Activated CD8-positive, alpha-beta memory T cell treated with anti-CD3 and anti-CD28 coated beads, Interleukin-2, amount 50 U/mL, for 24 hours (primary cell): ENCODE measurements around the gene NEDD8.
"Not testable (repeated sequence)": the region's sequence is repeated elsewhere in the genome, so short reads cannot be mapped to it uniquely, and the experiment has no call there.

ENCODE experiments used
- DNase-seq: peaks from one replicate; pipeline ENCODE4 v3.0.0-alpha.2; 2020; ENCODE audit errors: extremely low read depth

The NEDD8 gene

GRCh38 chr14:24247422-24247821 lies 15.3 kb upstream of the NEDD8 start:
- DNase-seq, result no peak

- no peak for DNase-seq
Measured at GRCh38 chr14:24246765-24247212, 14.6 kb upstream of the NEDD8 start.

- not testable (repeated sequence) for DNase-seq
Measured at GRCh38 chr14:24245350-24245749, 13.2 kb upstream of the NEDD8 start.

DNA sequence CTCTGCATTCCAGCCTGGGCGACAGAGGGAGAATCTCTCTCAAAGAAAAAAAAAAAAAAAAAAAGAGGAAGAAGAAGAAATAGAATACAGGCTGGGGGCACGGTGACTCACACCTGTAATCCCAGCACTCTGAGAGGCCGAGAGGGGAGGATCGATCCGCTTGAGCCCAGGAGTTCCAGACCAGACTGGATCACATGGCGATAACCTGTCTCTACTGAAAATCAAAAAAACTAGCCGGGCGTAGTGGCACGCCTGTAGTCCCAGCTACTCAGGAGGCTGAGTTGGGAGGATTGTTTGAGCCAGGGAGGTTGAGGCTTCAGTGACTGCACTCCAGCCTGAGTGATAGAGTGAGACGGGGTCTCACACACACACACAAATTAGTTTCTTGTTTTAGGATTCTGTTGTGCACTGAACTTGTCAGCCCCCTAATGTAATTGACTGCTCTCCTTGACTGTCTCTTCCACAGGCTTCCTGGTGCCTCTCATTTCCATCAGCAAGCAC lies 11.2 kb upstream of the NEDD8 start:
- no peak for DNase-seq

DNA sequence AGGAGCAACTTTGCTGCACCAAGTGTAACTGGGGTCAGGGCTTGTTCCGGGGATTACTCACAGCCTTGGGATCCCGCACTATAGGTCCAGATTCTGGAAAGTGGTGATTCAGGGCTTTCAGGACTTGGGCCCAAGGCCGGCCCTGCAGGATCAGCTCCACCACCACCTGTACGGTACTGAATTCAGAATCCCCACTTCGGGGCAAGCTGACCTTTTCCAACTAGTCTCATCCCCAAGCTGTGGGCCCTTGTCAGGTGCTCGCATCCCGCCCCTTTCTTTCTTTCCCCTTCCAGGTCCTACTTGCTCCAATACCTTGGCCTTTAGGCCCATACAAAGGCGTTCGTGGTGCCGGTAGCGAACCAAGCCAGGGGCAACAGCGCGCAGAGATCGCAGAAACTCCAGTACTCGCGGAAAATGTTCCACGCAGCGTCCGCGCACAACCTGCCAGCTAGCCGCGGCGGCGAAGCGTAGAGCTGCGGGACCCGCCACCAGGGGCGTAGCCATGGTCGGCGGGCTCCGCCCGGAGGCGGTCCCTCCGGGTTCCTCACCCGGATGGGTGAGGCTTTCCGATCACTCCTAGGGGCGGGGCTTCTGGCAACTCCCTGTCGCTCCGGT lies 9.8 kb upstream of the NEDD8 start:
- DNase-seq, result peak; percentile 81

GRCh38 chr14:24240110-24240918 lies 8.1 kb upstream of the NEDD8 start:
- DNase-seq, result no peak

- no peak for DNase-seq
Measured at GRCh38 chr14:24238527-24239037, 6.4 kb upstream of the NEDD8 start.

GRCh38 chr14:24238123-24238522 lies 6.0 kb upstream of the NEDD8 start:
- no peak for DNase-seq

- no peak for DNase-seq
Measured at GRCh38 chr14:24237463-24237955, 5.3 kb upstream of the NEDD8 start.

GRCh38 chr14:24236689-24237462 lies 4.7 kb upstream of the NEDD8 start:
- DNase-seq, result no peak

DNA sequence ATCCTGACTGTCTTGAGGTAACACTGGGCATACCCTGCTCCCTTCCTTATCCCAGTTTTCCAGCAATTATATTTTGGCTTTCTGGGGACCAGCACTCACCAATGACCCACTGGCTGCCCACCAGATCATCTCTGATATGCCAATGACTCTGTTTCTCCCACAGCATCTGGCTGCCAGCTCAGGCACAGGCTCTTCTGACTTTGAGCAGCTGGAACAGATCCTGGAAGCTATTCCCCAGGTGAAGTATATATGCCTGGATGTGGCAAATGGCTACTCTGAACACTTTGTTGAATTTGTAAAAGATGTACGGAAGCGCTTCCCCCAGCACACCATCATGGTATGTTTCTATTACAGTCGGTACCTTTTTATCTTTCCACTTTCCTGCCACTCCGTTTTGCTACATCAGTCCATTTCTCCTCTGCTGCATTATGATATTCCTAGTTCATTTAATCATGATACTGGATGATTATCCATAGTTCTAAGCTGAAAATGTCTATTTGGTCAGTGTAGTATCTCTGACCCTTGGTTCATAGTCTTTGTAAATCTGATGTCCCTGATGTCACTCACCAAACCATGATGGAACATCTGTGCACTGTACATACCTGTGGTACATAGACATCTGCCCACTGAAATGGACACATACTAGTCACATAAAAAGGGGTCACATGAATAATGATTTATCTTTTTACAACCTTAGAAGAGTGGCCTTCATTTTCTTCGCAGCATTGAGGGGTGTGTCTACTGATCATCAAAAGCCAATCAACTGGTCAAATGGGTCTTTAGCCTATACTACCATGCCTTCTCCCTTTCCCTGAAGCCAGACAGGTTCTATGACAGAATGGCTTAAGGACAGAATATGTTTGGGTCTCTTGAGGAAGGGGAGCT lies 3.9 kb upstream of the NEDD8 start:
- DNase-seq, result no peak

GRCh38 chr14:24234095-24235005 lies 2.2 kb upstream of the NEDD8 start:
- DNase-seq, result no peak

DNA sequence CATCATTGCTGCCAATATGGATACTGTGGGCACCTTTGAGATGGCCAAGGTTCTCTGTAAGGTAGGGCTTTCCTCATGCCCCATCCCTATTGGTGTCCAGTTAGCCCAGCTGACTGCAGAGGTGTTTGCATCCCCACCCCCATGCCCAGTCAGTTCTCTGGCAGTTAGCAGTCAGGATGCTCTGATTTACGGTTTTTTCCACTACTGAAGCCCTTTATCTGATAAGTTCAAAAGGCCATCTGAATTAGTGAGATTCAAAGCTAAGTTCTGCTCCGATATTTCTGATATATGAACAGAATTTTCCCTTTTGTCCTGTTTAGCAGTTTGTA lies 1.3 kb upstream of the NEDD8 start:
- DNase-seq, result no peak

GRCh38 chr14:24232645-24233537 lies 724 bp upstream of the NEDD8 start, which contains the start of gene GMPR2:
GMPR2 (plus strand) TSS chr14:24232929; CDS start chr14:24233254, 325 bp downstream.
- DNase-seq, result peak; percentile 35

- no peak for DNase-seq
Measured at GRCh38 chr14:24231263-24232120, 675 bp downstream of the NEDD8 start.

DNA sequence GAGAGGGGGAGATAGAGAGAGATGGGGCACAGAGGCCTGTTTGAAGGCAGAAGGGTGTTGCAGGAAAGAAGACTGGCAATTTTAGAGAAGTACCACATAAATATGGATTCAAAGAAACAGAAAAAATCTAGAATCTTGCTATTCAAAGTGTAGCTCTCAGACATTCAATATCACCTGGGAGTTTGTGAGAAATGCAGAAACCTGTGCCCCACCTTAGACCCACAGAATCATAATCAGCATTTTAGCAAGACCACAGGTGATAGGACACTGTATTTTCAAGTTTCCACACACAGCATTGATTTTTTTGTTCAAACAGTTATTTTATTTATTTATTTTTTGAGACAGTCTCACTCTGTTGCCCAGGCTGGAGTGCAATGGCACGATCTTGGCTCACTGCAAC lies 3.3 kb downstream of the NEDD8 start:
- DNase-seq, result no peak

- DNase-seq, result no peak
Measured at GRCh38 chr14:24226473-24226872, 5.7 kb downstream of the NEDD8 start.

- no peak for DNase-seq
Measured at GRCh38 chr14:24224618-24225071, 7.5 kb downstream of the NEDD8 start.
